GM19099 (cell line): Measurements from ENCODE around the gene PLD3.

Source experiments
- POLR2A ChIP-seq: IDR thresholded peaks from 3 replicates; pipeline ENCODE4 v1.6.1; 2011; ENCODE audit warnings: low read depth; ENCODE audit not compliant: insufficient read length; ENCODE audit errors: extremely low read depth

PLD3 gene

GRCh38 chr19:40348961-40349507, 539 bp downstream of the PLD3 start:
- no peak for TF ChIP-seq POLR2A

GRCh38 chr19:40355975-40356680, 7.6 kb downstream of the PLD3 start:
- TF ChIP-seq POLR2A = no peak

- no peak for TF ChIP-seq POLR2A
These were observed 8.4 kb downstream of the PLD3 start for GRCh38 chr19:40356681-40357595.

- no peak for TF ChIP-seq POLR2A
These were observed 9.1 kb downstream of the PLD3 start for GRCh38 chr19:40357640-40358039.

GRCh38 chr19:40358773-40359172, 10.3 kb downstream of the PLD3 start:
- no peak for TF ChIP-seq POLR2A

GRCh38 chr19:40360020-40360707, 11.7 kb downstream of the PLD3 start:
- TF ChIP-seq POLR2A = no peak

GRCh38 chr19:40360708-40361241, 12.3 kb downstream of the PLD3 start:
- TF ChIP-seq POLR2A = no peak

GRCh38 chr19:40362160-40362559, 13.7 kb downstream of the PLD3 start:
- TF ChIP-seq POLR2A = no peak

GRCh38 chr19:40363069-40363468, 14.6 kb downstream of the PLD3 start:
- no peak for TF ChIP-seq POLR2A

GRCh38 chr19:40365010-40365409, 16.5 kb downstream of the PLD3 start:
- no peak for TF ChIP-seq POLR2A

GRCh38 chr19:40365613-40366401, 17.3 kb downstream of the PLD3 start:
- peak; percentile 42 for TF ChIP-seq POLR2A

- no peak for TF ChIP-seq POLR2A
These were observed 18.4 kb downstream of the PLD3 start for GRCh38 chr19:40366697-40367561.
